Cardiac fibroblast (primary cell): ENCODE measurements around the gene ESRRG.

ENCODE experiments used
- DNase-seq, 2 donors: peaks; one replicate each; pipeline versions ENCODE4 v3.0.0 to v3.0.0-alpha.2; 2010; ENCODE audit warnings: low read depth in 2 of 2
- H3K4me3 ChIP-seq, 2 donors: replicated peaks in 1 of 2; 1 replicate in 1 of 2; 2 replicates in 1 of 2; pipeline ENCODE4 v1.5.1; 2011; ENCODE audit warnings: low read depth in 2 of 2, low read length in 2 of 2, mild to moderate bottlenecking in 2 of 2, moderate library complexity in 1 of 2
- TF ChIP-seq, protein P1 (sequence below): IDR thresholded peaks from one replicate; pipeline ENCODE4 v1.5.1; 2011; ENCODE audit warnings: low read depth, mild to moderate bottlenecking, low read length, inconsistent platforms

ESRRG gene

GRCh38 chr1:216542741-216543140 is 180.5 kb downstream of the ESRRG start:
- H3K4me3 ChIP-seq: no peak overlapping the region
- TF ChIP-seq, protein P1, sequence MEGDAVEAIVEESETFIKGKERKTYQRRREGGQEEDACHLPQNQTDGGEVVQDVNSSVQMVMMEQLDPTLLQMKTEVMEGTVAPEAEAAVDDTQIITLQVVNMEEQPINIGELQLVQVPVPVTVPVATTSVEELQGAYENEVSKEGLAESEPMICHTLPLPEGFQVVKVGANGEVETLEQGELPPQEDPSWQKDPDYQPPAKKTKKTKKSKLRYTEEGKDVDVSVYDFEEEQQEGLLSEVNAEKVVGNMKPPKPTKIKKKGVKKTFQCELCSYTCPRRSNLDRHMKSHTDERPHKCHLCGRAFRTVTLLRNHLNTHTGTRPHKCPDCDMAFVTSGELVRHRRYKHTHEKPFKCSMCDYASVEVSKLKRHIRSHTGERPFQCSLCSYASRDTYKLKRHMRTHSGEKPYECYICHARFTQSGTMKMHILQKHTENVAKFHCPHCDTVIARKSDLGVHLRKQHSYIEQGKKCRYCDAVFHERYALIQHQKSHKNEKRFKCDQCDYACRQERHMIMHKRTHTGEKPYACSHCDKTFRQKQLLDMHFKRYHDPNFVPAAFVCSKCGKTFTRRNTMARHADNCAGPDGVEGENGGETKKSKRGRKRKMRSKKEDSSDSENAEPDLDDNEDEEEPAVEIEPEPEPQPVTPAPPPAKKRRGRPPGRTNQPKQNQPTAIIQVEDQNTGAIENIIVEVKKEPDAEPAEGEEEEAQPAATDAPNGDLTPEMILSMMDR: no peak
- DNase-seq: no peak

DNA sequence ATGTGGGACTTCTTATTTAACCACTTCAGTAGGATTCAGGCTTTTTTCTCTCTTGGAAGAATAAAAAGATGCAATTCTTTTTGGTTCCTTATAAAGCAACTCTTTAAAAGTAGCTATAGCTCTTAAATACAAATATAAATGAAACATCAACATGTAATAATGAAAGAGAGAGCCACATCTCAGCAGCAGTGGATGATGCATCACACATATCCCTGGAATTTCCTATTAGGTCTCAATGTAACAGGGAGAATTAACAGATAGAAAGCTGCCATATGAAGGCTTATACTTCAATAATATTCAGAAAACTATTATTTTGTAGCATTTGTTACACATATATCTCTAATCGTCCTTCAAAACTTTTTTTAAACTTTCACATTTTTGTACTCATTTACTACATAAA is 181.0 kb downstream of the ESRRG start:
- TF ChIP-seq, protein P1: no peak
- no peak for DNase-seq
- H3K4me3 ChIP-seq: no peak overlapping the region

DNA sequence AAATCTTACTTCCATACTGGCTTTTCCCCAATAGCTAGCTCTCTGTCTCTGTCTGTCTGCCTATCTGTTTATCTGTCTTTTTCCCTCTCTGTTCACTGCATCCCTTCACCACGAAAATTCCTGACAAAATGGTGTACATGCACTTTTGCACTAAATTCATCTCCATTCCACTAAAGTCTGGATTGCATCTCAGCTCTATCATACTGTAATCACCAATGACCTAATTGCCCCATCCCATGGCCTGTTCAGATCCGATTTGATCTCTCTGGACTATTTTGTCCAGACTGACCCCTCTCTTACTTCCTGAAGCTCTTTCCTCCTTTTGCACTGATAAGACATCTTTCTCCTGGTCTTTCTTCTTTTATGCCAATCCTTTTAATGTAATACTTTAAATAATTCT is 187.5 kb downstream of the ESRRG start:
- TF ChIP-seq, protein P1: no peak
- DNase-seq: no peak
- H3K4me3 ChIP-seq: no peak overlapping the region

GRCh38 chr1:216535059-216535458 is 188.2 kb downstream of the ESRRG start:
- TF ChIP-seq, protein P1: no peak
- no peak overlapping the region for H3K4me3 ChIP-seq
- peak in 1 of 2 donors; percentile 3 for DNase-seq

GRCh38 chr1:216533776-216534175 is 189.5 kb downstream of the ESRRG start:
- no peak overlapping the region for H3K4me3 ChIP-seq
- TF ChIP-seq, protein P1: no peak
- DNase-seq: no peak

DNA sequence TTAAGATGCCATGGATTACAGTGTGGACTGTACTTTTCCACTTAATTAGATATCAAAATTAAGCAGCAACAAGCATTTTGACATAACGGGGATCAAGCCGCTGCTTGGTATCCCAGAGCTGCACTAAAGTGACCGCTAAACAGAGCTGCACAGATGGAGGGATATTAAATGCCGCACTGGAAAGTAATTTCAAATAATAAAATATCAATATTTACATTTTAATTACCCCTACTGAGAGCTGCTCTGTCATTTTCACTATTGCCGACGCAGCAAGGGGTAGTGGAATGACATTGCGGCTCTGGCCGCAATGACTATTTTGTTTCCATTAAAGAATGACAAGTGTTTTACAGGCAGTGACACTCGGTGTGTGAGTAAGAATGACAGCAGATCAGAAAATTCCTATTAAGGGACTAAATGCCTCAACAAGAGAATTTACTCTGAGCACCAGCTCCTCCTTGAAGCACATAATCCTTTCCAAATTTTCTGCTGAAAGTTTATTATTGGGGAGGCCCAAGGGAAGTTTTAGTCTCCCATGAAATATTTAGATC is 190.9 kb downstream of the ESRRG start:
- no peak overlapping the region for H3K4me3 ChIP-seq
- TF ChIP-seq, protein P1: no peak
- DNase-seq: no peak
